Left forelimb (tissue), 1 donor: ENCODE data around the gene TMLHE.
"Not testable (repeated sequence)": the region's sequence is repeated elsewhere in the genome, so short reads cannot be mapped to it uniquely, and the experiment has no call there.

Experiments used
- DNase-seq: peaks from one replicate; pipeline ENCODE4 v3.0.0-alpha.2; 2018; ENCODE audit warnings: low spot score

The TMLHE gene

DNA sequence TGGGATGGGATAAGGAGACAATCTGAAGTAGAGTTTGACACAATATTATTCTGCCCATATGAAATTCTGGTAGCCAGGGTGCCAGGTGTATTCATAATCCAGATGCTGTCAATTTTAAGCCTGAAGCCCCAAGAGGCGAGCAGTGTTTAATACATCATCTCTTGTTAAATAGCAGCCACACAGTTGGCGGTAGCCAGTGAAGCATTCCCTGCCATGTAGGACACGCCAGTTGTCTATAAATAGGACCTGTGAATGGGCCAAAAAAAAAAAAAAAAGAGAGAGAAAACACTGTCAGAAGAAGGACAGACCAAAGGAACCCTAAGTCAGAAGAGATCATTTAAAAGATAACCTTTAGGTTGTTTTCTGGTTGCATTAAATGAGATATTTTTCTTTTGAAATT is 121.3 kb downstream of the TMLHE start:
- not testable (repeated sequence) for DNase-seq

GRCh38 chrX:155477136-155477535 is 135.6 kb downstream of the TMLHE start:
- DNase-seq, result not testable (repeated sequence)

DNA sequence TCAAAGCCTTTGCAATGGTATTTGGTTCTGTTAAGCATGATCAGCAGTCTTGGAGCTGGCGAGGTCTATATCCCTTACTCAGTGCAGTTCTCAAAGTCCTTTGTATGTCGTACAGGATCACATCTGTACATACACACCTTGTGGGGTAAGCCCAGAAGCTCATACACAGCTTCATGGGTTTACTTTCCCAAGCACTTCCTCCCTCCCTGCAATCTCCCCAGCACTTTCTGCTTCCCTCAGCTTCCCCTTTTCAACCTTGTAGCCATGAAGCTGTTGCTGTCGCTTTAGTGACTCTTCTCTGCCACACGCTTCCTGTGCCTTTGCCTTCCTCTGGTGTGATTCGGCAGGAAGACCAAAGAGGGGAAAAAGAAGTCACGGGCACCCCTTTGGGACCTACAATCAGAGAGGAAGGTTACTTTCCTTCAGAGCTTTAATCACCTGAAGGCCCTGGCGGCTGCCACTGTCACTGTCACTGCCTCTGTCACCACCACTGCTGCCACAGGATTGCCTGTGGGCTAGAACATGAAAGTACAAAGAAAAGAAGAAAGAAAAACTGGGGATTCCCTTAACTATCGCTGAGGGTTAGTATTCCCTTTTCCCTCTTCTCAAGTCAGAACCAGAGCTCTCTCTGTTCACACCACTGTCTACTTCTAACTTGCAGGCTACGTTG is 146.3 kb downstream of the TMLHE start:
- DNase-seq, result not testable (repeated sequence)

DNA sequence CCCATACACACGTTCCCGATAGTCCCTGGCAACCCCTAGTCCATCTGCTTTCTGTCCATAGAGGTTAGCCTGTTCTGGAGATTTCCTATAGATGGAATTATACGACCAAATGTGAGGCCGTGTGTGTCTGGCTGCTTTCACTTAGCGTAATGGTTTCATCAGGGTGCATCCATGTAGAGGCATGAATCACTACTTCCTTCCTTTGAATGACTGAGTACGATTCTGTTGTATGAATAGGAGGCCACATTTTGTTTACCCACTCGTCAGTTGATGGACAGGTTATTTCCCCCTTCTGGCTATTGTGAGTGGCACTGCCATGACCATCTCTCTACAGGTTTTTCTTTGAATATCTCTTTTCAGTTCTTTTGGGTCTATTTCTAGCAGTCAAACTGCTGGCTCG is 152.3 kb downstream of the TMLHE start:
- not testable (repeated sequence) for DNase-seq

- not testable (repeated sequence) for DNase-seq
These were observed 154.3 kb downstream of the TMLHE start, which contains the start of gene F8A3 for GRCh38 chrX:155458471-155458870. TSS of gene F8A3 (minus strand) at chrX:155458620. CDS start at chrX:155458600, 20 bp downstream.

GRCh38 chrX:155457761-155458447 is 154.8 kb downstream of the TMLHE start:
- not testable (repeated sequence) for DNase-seq

DNA sequence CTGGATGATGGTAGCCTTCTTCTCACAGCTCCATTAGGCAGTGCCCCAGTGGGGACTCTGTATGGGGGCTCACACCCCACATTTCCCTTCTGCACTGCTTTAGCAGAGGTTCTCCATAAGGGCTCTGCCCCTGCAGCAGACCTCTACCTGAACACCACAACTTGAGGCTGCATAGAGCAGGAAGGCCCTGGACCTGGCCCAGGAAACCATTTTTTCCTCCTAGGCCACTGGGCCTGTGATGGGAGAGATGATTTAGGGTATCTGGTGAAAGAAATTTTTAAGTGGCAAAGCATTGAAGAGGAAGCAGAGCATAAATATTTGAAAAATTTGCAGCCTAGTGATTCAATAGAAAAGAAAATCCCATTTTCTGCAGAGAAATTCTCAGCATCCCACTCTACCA is 171.7 kb downstream of the TMLHE start:
- DNase-seq, result no peak
